HAP-1 (cell line): ENCODE results near the gene EEIG1.

ENCODE experiments used
- DNase-seq, 2 experiments: peaks; one replicate each; pipeline ENCODE4 v3.0.0-alpha.2; 2016 to 2020; ENCODE audit warnings: low spot score in 2 of 2
- H3K27me3 ChIP-seq: fragments of 250-450 bp; sonication (Bioruptor Pico); 2 replicates; pipeline ENCODE4 v1.5.1; 2020; ENCODE audit warnings: low read depth, mild to moderate bottlenecking, moderate library complexity
- H3K36me3 ChIP-seq: fragments of 250-450 bp; sonication (Bioruptor Pico); replicated peaks from 2 replicates; pipeline ENCODE4 v1.5.1; 2020; ENCODE audit warnings: mild to moderate bottlenecking
- H3K4me1 ChIP-seq: fragments of 250-450 bp; sonication (Bioruptor Pico); 2 replicates; pipeline ENCODE4 v1.5.1; 2020; ENCODE audit warnings: mild to moderate bottlenecking
- H3K4me3 ChIP-seq: fragments of 250-450 bp; sonication (Bioruptor Pico); 2 replicates; pipeline ENCODE4 v1.5.1; 2020; ENCODE audit warnings: mild to moderate bottlenecking, moderate library complexity
- H3K9me3 ChIP-seq: fragments of 250-450 bp; sonication (Bioruptor Pico); 2 replicates; pipeline ENCODE4 v1.5.1; 2020; ENCODE audit warnings: mild to moderate bottlenecking, moderate library complexity
- in situ Hi-C: fragments of 300-500 bp; cut with MboI; formaldehyde crosslinking; loops from 3 replicates; pipeline ENCODE4 v1.14.3; 2020; ENCODE audit warnings: low sequenced_read_pairs, inconsistent platforms, mixed read lengths

Gene EEIG1

DNA sequence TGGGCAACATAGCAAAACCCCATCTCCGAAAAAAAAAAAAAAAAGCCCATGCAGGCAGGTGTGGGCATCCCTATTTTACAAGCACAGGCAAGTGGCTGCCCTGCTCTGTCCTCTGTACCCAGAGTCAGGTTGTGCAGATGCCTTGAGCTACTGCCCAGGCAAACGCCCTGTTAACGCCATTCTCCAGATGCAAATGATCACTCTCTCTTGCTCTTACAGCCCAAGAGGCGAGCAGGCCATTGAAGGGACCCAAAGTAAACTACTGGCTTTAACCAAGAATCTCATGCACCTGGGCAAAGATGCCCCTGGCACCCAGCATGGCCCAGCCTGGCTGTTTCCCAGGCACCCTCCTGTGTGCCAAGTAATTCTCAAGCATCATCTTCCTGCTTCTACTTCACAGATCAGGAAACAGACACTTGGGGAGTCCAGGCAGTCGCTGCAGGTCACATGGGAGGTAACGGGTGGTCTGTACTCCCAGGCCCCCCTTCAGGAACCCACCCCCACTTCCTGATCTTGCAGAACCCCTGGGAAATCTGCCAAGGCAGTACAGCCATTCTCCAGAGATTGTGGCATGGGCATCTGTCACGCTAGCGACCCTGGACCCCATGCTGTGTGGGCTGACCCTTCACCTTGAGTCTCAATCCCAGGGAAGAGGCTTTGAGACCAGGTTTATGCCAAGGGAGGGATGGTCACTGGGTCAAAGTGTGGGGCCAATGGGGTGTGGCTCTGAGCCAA is 14.2 kb downstream of the EEIG1 start:
- no peak for DNase-seq
- in situ Hi-C loops: no loop called here
- H3K4me1 ChIP-seq: peaks cover 10% of the 10 kb centered on the region
- no peaks in the 10 kb centered on the region for H3K27me3 ChIP-seq
- H3K4me3 ChIP-seq: no peak overlapping the region
- no peaks in the 10 kb centered on the region for H3K9me3 ChIP-seq
- no peaks in the 10 kb centered on the region for H3K36me3 ChIP-seq

DNA sequence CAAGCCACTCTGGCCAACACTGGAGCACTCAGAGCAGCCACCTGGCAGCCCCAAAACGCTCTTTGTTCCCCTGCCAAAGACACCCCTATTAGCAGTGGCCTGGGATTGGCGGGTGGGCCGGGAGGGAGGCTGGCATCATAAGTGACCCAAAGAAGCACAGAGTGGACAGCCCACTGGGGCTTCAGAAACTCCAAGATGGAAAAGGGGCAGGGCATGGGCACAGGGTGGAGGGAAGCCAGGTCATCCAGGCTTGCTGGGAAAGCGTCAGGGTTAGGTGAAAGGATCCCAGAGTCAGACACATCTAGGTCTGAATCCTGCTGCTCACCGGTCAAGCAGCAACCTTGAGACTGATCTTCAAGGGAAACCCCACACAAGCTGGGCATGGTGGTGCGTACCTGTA is 14.8 kb downstream of the EEIG1 start:
- in situ Hi-C loops: no loop called here

DNA sequence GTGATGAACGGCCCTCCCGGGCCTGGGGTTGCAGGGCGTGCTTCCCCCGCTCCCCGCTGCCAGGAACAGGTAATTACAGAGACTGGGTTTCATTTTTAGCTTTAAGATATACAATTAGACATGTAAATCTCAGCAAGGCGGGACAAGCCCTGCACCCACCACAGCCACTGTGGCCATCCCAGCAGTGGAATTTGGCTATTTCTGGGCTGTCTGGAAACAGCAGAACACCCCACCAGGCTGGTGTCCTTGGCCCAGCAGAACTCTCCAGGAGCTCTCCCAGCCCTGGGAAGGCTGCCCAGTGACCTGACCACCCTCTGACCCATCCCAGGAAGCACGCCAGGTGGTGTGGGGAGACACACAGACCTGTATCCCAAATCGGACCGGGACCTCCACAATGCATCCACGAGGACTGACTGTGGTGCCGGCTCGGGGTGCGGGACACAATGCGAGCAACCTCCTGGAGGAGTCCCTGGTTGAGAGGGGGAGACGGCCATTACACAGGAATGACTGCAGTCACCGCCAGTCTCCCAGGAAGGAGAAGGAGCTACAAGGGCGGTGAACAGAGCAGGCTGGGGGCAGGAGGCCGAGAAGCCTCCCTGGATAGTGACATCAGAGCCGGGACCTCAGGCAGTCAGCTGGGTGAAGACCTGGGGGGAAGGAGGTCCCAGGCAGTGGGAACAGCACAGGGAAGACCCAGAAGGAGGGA is 17.3 kb downstream of the EEIG1 start:
- peaks cover 19% of the 10 kb centered on the region for H3K4me1 ChIP-seq
- H3K27me3 ChIP-seq: no peaks in the 10 kb centered on the region
- no peak overlapping the region for H3K4me3 ChIP-seq
- no peaks in the 10 kb centered on the region for H3K36me3 ChIP-seq
- in situ Hi-C loops: no loop called here
- H3K9me3 ChIP-seq: no peaks in the 10 kb centered on the region
- no peak for DNase-seq

More for the DNA sequence above, 14.8 kb downstream of the EEIG1 start:
- H3K9me3 ChIP-seq: no peaks in the 10 kb centered on the region
- no peaks in the 10 kb centered on the region for H3K27me3 ChIP-seq
- no peaks in the 10 kb centered on the region for H3K36me3 ChIP-seq
- DNase-seq: no peak
- no peak overlapping the region for H3K4me3 ChIP-seq
- peaks cover 10% of the 10 kb centered on the region for H3K4me1 ChIP-seq

DNA sequence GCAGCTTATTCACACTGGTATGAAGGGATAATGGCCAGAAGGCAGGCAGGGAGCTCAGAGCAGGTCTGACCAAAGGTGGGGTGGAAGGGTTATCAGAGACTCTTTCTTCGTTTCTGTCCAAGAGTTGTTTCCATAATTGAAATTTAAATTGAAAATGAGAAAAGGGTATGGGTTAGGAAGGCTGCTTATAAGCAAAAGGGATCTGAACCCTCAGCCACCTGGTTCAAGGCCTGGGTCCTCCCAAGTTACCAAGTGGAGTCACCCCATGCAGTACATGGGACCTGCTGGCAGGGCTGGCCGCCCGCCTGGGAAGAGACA is 17.8 kb downstream of the EEIG1 start:
- peaks cover 19% of the 10 kb centered on the region for H3K4me1 ChIP-seq
- DNase-seq: no peak

DNA sequence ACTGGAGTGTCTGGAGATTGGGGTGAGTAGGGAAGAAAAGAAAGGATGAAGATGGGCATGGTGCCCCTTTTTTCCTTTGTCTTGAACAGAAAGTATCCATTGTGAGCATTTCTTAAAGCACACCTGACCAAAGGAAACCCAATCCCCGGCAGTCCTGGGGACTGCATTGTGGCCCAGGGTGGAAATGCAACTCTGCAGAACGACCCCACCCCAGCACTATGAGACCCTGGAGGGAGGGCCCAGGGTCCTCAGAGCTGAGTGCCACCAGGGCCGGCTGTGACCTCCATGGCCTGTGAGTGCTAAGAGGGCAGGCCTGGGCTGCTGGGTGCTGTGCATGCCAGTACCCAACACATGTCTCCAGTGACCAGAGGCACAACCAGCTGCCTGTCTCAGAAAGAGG is 18.5 kb downstream of the EEIG1 start:
- H3K27me3 ChIP-seq: no peaks in the 10 kb centered on the region
- H3K4me1 ChIP-seq: peaks cover 19% of the 10 kb centered on the region
- in situ Hi-C loops: no loop called here

More for the DNA sequence above, 17.8 kb downstream of the EEIG1 start:
- no peaks in the 10 kb centered on the region for H3K36me3 ChIP-seq
- no peaks in the 10 kb centered on the region for H3K9me3 ChIP-seq
- in situ Hi-C loops: no loop called here
- H3K4me3 ChIP-seq: no peak overlapping the region
- H3K27me3 ChIP-seq: no peaks in the 10 kb centered on the region

DNA sequence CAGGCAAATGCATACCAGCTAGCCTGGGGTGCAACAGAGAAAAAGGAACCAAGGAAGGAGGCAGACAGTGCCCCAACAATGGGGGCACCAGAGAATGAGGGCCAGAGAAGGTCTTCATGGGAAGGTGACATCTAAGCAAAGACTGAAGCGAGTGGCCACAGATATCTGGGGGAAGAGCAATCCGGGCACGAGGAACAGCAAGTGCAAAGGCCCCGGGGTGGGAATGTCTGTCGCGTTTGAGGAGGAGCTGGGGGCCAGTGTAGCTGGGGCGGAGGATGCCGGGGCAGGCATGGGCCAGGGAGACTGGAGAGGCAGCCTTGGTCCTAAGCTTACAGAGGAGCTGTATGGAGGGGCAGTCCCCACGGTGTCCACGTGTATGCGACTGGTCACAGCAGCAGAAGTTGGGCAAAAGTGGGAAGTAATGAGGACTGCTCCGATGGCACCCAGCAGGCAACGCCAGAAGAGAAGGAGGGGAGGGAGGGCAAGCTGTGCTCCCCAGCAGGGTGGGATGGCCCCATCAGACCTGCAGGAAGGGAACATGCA is 19.1 kb downstream of the EEIG1 start:
- Histone ChIP-seq H3K4me3 (no peak overlapping the region), H3K27me3 (no peaks in the 10 kb centered on the region), H3K4me1 (peaks cover 19% of the 10 kb centered on the region), H3K36me3 (no peaks in the 10 kb centered on the region), H3K9me3 (no peaks in the 10 kb centered on the region)
- in situ Hi-C loops: no loop called here
- DNase-seq: no peak

More for the DNA sequence above, 18.5 kb downstream of the EEIG1 start:
- Histone ChIP-seq H3K4me3 (no peak overlapping the region), H3K9me3 (no peaks in the 10 kb centered on the region), H3K36me3 (no peaks in the 10 kb centered on the region)
- no peak for DNase-seq

DNA sequence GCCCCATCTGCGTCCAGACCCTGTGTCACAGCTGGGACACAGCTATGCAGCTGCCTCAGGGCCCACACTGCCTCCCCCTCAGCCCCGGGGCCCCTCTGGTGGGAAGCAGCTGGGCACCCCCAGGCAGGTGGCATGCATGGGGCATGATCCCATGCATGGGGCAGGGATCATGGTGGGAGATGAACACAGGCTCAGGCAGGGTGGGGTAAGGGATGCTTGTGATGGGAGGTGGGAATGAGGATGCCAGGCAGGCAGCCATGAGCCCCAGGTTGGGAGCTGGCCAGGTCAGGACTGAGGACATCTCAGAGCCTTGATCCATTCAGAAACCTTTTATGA is 19.7 kb downstream of the EEIG1 start:
- H3K36me3 ChIP-seq: no peaks in the 10 kb centered on the region
- H3K9me3 ChIP-seq: no peaks in the 10 kb centered on the region
- H3K4me1 ChIP-seq: peaks cover 19% of the 10 kb centered on the region
- in situ Hi-C loops: no loop called here
- no peak overlapping the region for H3K4me3 ChIP-seq
- DNase-seq: no peak
- no peaks in the 10 kb centered on the region for H3K27me3 ChIP-seq

DNA sequence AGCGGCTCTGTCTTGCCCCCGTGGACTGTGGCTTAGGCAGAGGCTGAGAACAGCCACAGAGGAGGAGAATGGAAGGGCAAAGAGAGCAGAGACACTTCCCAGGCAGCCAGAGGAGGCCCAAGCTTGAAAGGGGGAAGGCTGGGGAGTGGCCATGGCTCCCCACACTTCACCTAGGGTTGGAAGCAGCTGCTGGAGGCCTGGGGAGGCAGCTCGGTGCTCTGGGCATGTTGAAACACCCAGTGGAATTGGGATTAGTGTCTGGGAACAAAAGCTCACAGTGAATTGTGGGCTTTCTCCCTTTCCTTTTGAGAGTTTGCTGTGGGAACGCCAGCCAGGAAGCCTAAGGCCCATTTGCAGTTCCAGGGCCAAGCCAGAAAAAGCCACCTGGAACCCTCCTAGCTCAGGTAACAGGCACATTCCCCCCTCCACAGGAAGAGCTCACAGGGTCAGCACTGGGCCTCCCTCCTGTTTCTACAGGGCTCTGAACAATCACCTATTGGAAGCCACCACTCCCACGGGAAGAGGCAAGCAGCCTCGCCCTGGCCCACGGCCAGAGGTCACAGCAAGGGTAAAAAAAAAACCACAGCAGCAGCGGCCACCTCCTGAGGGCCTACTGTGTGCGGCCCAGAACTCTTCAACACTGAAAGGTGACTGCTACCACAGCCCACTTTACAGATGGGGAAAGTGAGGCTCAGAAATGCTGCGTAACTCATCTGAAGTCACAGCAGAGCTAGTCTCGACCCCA is 20.2 kb downstream of the EEIG1 start:
- no peaks in the 10 kb centered on the region for H3K36me3 ChIP-seq
- in situ Hi-C loops: no loop called here
- peaks cover 15% of the 10 kb centered on the region for H3K4me1 ChIP-seq
- no peaks in the 10 kb centered on the region for H3K9me3 ChIP-seq
- DNase-seq: peak; percentile 74 to 76
- H3K4me3 ChIP-seq: no peak overlapping the region
- H3K27me3 ChIP-seq: no peaks in the 10 kb centered on the region

DNA sequence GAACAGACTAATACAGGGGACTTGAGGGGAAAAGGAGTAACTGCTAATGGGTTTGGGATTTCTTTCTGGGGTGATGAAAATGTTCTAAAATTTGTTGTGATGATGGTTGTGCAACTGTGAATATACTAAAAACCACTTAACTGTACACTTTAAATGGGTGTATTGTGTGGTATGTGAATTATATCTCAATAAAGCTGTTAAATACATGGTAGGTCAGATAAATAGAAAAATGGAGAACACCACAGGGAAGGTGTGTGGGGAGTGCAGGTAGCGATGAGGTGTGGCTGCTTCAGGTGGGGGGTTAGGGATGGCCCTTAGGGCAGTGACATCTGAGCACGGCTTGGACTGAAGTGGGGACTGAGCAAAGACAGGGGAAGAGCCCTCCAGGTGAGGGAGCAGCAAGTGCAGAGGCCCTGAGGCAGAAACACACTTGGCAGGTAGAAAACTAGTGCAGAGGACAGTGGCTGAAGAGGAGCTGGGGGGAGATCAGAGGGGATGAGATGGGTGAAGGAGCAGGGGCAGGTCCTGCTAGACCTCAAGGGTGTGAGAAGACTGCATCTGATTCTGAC is 20.9 kb downstream of the EEIG1 start:
- no peak for DNase-seq
- H3K4me1 ChIP-seq: peaks cover 9% of the 10 kb centered on the region
- H3K27me3 ChIP-seq: no peaks in the 10 kb centered on the region
- H3K36me3 ChIP-seq: no peaks in the 10 kb centered on the region
- in situ Hi-C loops: no loop called here
- no peak overlapping the region for H3K4me3 ChIP-seq
- no peaks in the 10 kb centered on the region for H3K9me3 ChIP-seq

DNA sequence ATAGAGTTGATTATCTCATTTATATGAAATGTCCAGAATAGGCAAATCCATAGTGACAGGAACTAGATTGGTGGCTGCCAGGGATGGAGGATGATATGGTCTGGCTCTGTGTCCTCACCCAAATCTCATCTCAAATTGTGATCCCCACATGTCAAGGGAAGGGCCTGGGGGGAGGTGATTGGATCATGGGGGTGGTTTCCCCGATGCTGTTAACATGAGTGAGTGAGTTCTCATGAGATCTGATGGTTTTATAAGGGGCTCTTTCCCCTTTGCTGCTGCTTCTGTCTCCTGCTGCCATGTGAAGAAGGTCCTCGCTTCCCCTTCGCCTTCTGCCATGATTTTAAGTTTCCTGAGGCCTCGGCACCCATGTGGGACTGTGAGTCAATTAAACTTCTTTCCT is 21.4 kb downstream of the EEIG1 start:
- DNase-seq: no peak
- no peaks in the 10 kb centered on the region for H3K36me3 ChIP-seq
- no peaks in the 10 kb centered on the region for H3K9me3 ChIP-seq
- H3K27me3 ChIP-seq: no peaks in the 10 kb centered on the region
- H3K4me1 ChIP-seq: peaks cover 9% of the 10 kb centered on the region
- H3K4me3 ChIP-seq: no peak overlapping the region
- in situ Hi-C loops: no loop called here

DNA sequence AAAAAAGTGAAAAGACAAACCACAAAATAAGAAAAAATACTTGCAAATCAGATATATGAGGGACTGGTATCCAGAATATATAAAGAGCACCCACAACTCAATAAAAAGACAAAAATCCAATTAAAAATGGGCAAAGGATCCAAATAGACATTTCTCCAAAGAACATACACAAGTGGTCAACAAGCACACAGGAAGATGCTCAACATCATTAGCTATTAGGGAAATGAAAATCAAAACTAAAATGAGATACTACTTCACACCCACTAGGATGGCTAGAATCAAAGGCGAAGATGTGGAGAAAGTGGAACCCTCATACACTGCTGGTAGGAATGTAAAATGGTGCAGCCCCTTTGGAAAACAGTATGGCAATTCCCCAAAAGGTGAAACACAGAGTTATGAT is 22.1 kb downstream of the EEIG1 start:
- no peaks in the 10 kb centered on the region for H3K27me3 ChIP-seq
- no peak overlapping the region for H3K4me3 ChIP-seq
- DNase-seq: no peak
- in situ Hi-C loops: no loop called here
- no peaks in the 10 kb centered on the region for H3K9me3 ChIP-seq
- no peaks in the 10 kb centered on the region for H3K36me3 ChIP-seq
- H3K4me1 ChIP-seq: peaks cover 9% of the 10 kb centered on the region

DNA sequence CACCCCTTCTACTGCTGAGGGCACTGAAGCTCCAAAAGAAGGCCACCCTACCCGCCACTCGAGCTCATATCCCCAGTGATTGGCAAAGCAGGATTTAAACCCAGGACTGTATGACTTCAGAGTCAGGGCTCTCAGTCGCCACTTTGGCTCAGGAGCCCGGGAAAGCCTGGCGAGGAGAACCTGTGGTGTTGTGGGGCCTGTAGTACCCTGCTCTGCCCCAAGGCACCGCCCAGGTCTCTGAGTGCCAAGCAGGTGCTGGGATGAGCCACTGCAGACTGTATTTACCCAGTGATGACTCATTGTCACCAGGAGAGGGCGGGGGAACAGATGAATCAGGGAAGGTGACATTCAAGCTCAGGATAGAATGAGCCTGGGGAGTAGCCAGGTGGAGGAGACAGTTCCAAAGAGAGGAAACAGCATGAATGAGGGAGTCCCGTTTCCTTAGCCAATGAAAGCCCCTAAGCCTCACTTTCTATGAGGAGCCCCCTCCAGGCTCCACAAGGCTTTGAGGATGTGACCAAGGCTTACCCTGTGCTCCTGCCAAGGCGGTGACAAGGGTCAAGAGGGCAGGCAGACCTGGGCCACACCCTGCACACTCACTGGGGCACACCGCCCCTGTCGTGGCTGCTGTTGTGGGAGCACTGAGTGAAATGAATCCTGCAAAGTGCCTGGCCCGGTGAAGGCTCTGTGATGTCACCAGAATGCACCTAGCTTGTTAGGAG is 25.3 kb downstream of the EEIG1 start:
- Histone ChIP-seq H3K27me3 (no peaks in the 10 kb centered on the region), H3K36me3 (no peaks in the 10 kb centered on the region), H3K4me1 (peaks cover 10% of the 10 kb centered on the region), H3K9me3 (no peaks in the 10 kb centered on the region), H3K4me3 (no peak overlapping the region)
- in situ Hi-C loops: no loop called here
- peak in 1 of 2 experiments; percentile 52 for DNase-seq

DNA sequence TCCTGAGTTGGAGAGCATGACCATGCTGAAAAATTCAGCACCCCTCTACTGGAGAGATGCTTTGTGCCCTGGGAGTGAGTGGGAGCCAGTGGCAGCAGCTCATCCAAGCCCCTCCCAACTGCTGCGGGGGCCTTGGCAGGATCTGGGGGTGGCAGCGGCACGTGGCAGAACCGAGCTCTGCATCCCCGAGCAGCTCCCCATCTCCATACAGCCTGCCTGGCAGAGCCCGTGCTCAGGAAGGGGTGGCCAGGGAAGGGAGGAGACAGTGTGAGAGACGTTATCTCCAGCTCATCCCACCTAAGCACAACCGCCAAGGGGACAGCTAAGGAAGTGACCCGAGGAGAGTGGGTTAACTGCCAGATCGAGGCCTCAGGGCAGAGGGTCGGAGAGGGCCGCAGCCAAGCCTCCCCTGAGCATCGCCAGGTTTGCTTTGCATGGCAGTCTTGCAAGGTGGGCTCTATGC is 25.9 kb downstream of the EEIG1 start:
- DNase-seq: no peak
- peaks cover 6% of the 10 kb centered on the region for H3K4me1 ChIP-seq
- no peaks in the 10 kb centered on the region for H3K9me3 ChIP-seq
- no peaks in the 10 kb centered on the region for H3K36me3 ChIP-seq
- H3K4me3 ChIP-seq: no peak overlapping the region
- no peaks in the 10 kb centered on the region for H3K27me3 ChIP-seq
- in situ Hi-C loops: no loop called here
